Measurements from ENCODE around the gene CCAR1.
"Not testable (repeated sequence)": the region's sequence is repeated elsewhere in the genome, so short reads cannot be mapped to it uniquely, and the experiment has no call there.

- TF ChIP-seq POLR2A (IDR thresholded peaks at IDR 0.05); CTCF (IDR thresholded peaks at IDR 0.05); EP300 (IDR thresholded peaks at IDR 0.05; ENCODE audit: low read depth); POLR2AphosphoS5 (IDR thresholded peaks at IDR 0.05): not testable (repeated sequence)
Observed at GRCh38 chr10:68822626-68823025, 101.6 kb downstream of the CCAR1 start.
